ENCODE measurements around the gene APOO. TPM values are rescaled to one million over a fixed set of nuclear protein-coding genes. Genes with fewer than 3 reads are reported as not detected.

The APOO gene
- 40.1 and 41.8 TPM in 2 replicates for total RNA-seq (2014; rRNA removed; shearing (Covaris generic))

DNA sequence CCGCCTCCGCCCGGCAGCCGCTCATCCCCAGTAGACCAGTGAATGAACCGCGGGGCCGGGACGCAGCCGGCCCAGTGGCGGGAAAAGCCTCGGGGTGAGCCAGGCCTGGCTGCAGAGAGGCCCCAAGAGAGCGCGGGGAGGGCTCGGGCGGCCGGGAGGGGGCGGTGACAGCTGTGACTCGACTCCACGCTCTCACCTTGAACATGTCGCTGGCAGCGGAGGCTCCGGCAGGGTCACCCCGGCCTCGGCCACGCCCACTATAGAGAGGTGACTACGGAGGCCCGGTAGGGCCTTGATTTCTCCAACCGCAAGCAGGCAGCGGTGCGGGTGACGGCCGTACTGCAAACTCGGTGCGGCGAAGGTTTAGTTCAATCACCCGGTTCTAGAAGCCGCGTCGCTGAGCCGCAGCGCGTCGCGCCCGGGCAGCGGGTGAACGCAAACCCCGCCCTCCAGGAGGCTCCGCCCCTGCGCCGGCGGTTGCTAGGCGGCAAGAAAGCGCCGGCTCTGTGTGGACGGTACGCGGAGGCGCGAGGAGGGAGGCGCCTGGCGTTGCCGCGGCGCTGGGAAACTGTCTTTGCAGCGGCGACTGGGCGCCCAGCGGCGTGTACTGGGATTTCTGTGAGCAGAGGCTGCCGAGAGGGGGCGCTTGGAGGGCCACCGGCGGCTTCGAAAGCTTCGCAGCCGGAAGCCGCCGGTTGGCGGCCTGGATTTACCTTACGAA lies at the start of gene APOO, which contains the start of gene CXorf58:
Gene APOO, minus strand, starts transcription at position 441 of the 721 bp plus-strand sequence. Its CDS starts 236 bp downstream, at position 205.
Gene CXorf58, plus strand, starts transcription at position 509 of the 721 bp plus-strand sequence. CDS start 2,297 bp downstream, outside the sequence.
- DNase-seq (ENCODE audit: low read depth), result peak; percentile 92

DNA sequence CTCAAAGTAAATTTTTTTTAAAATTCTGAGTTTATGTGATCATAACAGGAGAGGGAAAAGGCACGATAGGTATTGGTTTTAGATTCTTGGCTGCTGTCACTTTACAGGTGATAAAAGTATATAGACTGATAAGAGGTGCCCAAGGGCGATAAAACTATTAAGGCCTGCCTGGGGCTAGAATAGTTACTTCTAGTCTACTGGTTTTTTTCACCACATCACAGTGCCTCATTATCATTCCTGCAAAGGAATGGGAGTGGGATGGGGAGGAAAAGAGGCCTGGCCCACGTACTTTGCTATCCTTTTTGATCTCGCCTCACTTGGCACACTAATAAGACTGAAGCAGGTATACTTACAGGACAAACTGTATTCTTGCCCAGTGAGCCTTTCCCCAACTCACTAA lies 46.7 kb upstream of the APOO start:
- no peak for DNase-seq (ENCODE audit: low read depth)

DNA sequence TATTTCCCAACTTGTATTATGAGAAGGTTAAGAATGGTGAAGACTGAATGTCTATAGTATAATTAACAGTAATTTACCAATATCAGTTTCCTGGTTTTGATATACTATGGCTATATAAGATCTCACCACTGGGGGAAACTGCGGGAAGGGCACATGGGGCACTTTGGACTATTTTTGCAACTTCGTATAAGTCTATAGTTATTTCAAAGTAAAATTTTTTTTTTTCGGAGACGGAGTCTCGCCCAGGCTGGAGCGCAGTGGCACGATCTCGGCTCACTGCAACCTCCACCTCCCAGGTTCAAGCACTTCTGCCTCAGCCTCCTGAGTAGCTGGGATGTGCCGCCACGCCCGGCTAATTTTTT lies 46.2 kb upstream of the APOO start:
- no peak for DNase-seq (ENCODE audit: low read depth)

DNA sequence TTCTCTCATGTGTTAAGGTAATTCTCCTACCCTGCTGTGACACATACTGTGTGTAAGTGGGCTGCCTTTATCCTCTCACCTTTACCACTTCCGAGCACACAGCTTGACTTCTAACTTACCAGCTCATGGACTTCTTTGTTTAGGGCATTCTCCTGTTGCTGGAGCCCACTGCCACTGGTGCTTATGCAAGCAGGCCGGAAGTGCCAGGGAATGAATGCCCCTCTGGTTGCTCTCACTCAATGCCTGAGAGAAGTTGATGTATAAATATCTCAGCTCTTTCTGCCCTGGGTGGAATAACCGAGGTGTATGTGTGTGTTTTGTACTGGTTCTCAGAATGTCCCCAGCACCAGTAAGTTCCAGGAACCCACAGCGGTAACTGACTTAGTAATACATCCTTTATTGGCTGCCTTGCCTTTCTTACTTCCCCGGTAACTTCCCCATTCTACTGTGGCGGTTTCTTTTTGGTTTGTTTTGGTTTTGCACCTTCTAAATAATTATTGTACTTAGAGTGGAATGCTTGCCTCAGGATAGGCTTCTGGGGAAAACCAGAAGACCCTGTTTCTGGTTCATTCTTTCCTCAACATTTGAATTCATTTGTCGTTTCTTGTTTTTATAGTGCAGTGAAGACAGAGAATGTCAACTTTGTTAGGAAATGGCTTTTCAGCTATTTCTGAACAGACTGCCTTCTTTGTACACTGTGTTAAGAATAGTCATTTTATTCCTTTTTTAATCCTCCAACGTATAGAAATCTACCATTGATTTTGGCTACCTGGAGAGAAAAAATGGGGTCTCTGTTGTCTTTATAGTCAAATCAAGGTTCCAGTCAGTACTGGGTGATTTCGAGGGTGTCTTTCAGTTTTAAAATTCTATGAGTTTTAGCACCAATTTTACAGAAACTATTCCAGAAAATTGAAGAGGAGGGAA lies 45.5 kb upstream of the APOO start:
- peak; percentile 25 for DNase-seq (ENCODE audit: low read depth)

DNA sequence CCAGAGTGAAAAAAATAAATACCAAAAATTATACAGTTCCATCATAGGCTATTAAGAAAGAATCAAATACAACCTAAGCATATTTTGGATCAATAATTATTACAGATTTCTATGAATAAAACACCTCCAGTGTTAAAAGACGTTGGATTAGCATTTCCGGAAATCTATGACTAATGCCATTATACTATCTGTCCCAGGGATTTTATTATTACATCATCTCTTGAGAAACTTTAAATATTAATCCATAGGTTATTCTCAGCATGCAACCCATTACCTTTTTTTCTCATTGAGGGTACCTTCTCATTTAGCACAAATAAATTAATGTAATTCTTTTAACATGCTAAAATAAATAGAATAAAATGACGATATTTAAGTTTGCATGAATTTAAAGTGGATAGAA lies 44.7 kb upstream of the APOO start:
- no peak for DNase-seq (ENCODE audit: low read depth)

DNA sequence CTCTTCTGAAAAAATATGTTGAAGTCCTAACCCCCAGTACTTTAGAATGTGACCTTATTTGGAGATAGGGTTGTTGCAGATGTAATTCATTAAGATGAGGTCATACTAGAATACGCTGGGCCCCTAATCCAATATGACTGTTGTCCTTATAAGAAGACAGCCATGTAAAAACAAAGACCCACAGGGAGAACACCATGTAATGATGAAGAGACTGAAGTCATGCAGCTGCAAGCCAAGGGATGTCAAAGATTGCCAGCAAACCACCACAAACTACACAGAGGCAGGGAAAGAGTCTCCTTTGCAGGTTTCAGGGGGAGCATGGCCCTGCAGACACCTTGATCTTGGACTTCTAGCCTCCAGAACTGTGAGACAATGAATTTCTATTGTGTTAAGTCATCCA lies 37.5 kb upstream of the APOO start:
- no peak for DNase-seq (ENCODE audit: low read depth)

DNA sequence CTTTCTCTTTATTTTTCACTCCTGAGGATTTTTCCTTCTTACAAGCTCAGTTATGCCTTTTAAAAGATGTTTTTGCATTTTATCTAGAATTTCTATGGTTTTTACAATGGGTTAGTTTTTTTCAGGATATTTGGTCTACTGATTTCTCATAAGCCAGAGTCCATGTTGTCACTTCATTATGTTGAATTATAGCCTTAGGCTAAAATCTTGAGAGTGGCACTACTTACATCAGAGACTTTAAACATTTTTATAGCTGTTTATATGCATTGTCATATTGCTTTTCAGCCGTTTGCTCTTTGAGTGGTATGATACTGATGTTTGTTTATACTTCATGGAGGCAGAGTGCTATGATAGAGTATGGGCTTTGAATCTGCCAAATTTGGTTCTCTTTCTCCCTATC lies 36.5 kb upstream of the APOO start:
- no peak for DNase-seq (ENCODE audit: low read depth)

DNA sequence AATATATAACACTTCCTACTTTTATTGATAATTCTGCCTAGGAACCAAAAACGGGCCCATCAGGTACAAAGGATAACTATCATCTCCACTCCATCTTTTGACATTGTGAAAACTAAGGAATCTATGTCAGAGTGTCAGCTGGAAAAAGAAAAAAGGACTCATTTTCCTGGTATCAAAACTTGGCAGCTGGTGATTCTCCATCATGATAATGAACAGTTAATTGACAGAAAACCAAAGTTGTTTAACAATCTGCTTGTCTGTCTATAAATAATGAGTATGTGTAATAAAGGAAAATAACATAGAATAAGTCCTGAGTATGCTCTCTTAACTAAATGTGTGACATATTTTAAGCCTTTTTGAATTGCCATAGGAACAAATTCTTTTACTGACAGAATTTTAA lies 31.5 kb upstream of the APOO start:
- DNase-seq (ENCODE audit: low read depth), result no peak

DNA sequence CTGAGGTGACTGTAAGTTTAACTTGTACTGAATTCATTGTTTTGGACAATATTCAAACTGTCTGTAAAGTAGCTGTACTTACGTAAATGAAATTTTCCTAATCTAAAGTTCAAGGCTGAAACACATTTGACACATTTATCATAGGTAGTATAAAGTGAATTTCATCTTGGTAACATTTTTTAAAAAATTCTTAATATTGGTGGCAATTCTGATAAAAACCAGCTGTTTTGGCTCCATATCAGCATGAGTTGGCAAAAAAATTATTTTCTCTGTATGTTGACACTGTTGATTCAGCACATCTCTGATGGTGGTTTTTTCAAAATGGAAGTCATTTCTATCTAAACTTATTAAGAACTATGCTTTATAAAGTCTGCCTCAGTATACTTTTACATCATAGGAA lies 31.0 kb upstream of the APOO start:
- no peak for DNase-seq (ENCODE audit: low read depth)

DNA sequence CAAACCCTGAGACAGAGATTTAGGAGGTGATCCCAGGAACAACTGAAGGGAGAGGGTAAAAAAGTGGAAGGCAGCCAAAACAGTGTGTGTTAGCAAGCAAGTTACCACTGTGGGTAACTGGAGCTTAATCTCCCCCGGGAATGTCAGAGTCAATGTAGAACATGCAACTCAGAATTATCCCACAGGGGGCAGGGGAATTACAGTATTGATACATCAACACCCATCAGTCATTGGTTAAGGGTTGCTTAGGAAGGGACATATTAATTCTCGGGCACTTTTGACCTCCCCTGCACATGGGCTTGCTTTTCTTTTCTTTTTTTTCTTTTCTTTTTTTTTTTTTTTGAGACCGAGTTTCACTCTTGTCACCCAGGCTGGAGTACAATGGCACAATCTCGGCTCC lies 29.4 kb upstream of the APOO start:
- DNase-seq (ENCODE audit: low read depth), result no peak

DNA sequence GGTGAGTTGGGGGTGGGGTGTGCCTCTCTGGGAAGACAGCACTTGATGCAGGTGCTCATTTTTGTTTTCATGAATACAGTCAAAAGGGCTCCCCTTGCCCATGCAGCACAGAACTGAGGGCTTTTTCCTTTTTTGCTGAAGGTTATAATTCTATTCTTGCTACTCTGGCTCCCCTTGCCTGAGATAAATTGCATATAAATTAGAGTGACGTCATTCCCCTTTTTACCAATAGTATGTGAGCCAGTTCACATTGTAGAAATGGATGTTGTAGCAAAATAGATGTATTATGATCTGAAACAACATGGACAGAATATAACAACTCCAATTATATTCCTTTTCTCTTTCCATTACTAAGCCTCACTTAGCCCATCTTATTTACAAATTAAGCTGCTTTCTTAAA lies 28.4 kb upstream of the APOO start:
- no peak for DNase-seq (ENCODE audit: low read depth)

DNA sequence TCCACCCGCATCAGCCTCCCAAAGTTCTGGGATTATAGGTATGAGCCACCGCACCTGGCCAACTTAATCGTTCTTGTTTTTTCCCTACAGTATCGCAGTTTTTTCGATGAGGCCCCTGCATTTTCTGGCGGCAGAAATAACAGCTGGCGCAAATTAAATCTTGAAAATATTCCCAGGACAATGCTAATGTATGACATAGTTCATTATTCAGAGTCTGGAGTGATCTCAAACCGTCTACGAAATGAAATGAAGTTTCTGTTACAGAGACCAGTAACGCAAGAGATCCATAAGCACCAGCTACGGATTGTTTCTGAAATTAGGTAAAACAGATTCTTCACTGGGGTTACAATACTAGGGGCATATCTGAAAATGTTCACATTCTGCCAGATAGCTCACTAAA lies 27.4 kb upstream of the APOO start:
- DNase-seq (ENCODE audit: low read depth), result no peak

DNA sequence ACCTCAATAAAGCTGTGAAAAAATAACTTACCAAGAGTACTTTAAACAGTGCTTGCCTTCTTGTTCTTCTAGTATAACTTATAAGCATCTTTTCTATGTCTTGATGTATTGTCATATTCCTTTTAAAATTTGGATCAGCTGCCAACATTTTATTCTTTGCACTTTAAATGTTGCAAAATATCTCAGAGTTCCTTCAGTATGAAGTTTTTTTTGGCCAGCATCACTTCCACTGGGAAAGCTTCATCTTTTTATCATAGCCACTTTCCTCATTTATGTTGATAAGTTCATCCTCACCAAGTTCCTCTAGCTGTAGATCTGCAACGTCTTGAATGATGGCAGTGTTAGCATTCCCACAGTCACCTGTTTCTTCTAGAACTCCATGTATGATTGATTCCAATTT lies 24.3 kb upstream of the APOO start:
- no peak for DNase-seq (ENCODE audit: low read depth)

DNA sequence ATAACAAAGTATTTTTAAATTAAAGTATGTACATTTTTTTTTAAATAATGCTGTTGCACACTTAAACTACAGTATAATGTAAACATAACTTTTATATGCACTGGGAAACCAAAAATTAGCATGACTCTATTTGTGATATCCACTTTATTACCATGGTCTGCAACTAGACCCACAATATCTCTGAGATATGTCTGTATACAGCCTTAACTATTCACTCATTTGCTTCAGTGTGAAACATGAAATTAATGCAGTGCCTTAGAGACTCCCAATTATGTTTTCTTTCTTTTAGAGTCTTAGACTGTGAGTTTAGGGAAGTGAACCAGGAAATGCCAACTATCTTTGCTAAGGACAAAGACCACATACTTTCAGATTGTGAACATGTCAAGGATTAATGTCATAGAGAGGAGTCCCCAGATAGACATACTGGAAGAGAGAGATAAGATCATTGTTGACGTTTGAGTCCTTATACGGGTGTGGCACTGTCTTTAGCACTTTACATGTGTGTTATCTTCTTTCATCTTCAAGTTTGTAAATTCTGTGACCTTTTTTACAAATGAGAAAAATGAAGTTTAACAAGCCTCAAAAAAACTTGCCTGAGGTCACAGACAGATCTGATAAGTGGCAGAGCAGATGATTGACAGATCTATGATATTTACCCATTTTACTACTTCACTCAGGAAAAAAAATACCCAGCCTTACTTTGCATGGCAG lies 23.3 kb upstream of the APOO start:
- DNase-seq (ENCODE audit: low read depth), result no peak

DNA sequence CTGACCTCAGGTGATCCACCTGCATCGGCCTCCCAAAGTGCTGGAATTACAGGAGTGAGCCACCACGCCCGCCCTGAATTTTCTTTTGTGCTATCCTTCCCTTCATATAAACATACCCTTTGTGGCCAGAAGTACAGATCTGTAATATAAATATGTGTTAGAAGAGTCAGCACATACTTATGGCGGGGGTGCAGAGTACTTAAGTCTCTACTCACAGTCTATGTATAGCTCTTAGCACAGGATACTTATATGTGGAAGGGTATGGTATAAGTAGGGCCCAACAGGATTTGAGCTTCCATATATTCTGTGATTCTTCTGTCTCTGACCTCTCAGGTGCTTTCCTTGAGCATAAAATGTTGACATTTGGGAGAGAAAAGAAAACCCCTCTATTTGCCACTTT lies 18.3 kb upstream of the APOO start:
- DNase-seq (ENCODE audit: low read depth), result no peak

DNA sequence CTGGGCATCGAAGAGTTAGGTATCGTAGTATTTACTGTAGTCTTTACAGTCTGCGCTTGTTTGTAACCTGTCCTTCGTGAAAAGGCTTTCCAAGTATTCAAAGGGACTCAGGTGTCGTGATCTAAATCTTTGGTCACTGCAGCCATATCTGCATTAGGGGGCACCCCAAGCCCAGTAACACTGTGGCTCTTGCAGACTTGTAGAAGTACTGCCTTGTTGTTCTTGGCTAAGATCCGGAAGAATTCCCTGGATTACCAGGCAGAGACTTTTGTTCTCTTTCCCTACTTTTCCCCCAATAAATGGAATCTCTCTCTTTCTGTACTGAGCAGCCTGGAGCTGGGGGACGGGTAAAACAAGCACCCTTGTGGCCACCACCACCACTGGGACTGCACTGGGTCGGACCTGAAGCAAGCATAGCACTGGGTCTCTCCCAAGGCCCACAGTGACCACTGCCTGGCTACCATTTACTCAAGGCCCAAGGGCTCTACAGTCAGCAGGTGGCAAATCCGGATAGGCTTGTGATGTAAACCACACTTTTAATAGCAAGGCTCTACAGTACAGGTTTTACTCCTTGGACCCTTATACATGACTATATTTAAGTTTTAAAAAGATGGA lies 12.1 kb upstream of the APOO start:
- DNase-seq (ENCODE audit: low read depth), result no peak

DNA sequence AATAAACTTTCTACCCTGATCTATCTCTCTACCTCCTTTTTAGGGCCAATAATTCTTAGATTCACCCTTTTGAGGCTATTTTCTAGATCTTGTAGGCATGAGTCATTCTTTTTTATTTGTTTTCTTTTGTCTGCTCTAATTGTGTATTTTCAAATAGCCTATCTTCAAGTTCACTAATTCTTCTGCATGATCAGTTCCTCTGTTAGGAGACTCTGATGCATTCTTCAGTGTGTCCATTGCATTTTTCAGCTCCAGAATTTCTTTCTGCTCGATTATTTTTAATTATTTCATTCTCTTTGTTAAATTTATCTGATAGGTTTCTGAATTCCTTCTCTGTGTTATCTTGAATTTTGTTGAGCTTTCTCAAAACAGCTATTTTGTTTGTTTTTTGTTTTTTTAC lies 11.4 kb upstream of the APOO start:
- DNase-seq (ENCODE audit: low read depth), result no peak

DNA sequence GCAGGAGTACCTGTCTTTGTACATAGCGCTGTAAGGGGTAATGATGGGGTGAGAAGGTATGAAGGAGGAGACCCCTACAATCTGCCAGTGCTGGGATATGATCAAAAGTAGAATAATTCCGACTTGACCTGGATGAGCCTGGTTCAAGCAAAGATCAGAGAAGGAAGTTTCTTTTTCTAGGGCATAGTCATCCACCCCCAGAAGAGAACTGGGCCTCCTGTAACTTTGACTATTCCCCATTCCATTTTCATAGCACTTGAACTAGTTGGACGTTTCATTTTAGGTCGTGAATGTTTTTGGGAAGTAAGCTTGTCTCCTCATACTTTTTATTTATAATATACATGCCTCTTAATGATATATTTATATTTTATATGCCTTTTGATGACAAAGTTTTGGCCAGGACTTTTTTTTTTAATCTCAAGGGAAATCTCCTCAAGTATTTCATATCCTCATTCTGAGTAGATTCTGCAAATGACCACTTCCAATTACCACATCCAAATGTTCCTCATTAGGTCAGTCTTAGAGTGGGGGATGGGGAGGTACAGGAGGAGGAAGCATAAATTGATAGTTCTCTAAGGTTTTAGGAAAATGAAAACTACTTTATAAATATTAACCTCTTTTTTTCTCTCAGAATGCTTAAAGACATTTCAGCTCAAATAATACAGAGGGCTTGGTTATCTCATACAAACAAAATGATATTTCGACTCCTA lies 3.5 kb upstream of the APOO start:
- DNase-seq (ENCODE audit: low read depth), result no peak

DNA sequence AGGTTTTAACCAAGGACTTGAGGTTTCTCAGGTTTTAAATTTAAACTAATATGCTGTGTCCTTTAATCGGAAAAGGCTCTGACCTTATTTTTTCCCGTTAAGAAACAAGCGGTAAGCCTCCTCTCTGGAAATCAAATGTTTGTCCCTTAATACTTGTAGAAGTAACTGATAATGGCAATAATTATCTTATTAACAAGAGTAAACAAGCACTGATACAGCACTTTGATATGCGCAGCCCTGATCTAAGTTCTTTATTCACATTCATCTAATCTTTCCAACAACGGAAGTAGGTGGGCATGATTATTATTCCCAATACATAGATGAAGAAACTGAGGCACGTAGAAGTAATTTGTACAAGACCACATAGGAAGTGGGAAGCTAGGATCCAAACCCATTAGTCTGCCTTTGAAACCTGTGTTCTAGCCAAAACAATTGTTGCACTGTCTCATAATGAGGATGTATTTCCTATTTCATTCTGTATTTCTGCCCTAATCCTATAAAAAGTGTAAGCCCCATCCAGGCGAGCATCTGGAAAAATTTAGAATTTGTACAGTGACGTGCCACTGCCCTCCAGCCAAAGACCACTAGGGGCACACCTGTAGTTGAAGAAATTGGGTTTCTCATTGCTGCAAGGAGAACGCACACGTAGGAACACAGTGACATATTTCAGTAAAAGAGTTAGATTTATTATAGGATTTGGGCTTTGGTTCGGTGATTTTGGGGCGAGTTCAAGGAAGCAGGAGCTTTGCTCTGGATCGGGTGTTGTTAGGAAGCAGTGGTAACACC lies 674 bp upstream of the APOO start:
- no peak for DNase-seq (ENCODE audit: low read depth)

DNA sequence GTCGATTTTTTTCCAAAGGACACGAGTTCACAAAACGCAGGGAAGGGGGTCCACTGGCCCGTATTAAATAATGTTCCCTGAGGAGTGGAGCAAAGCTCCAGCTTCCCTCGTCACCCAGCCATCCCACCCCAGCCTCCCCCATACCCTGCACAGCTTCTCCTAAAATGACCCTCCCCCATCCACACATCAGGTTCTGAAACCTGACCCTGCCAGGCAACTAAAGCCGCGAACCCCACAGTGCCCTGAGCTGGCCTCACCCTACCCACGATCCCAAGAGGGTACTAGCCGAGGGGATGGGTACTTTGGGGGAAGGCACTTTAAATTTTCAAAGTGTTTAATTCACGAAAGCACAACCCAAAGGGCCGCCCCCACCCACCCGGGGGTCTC lies 634 bp downstream of the APOO start:
- DNase-seq (ENCODE audit: low read depth), result no peak

DNA sequence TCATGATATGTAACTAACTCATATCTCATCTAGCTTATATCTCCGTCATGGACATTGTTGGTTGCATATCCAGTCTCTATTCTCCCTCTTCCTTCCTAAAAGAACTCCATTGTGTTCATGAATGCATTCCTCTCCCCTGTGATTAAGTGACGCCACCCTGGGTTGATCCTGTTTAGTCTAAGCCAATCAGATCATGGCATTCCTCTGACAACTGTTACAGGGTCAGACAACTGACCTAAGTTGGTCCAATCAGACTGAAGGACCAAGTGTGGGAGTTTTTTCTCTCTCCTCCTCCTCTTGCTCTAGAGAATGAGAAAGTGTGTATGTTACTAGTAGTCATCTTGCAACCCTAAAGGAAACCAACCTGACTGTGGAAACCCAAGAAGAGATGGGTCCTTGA lies 3.6 kb downstream of the APOO start:
- peak; percentile 60 for DNase-seq (ENCODE audit: low read depth)
